Vagina (tissue), 2 donors: ENCODE results near the gene RNF112.

Experiments used
- CTCF ChIP-seq, 3 experiments: fragments of 450-650 bp in 2 of 3; fragments of 200-600 bp in 1 of 3; sonication (generic) in 1 of 3; IDR thresholded peaks; one replicate each; pipeline ENCODE4 v1.5.1; 2017 to 2019; ENCODE audit warnings: antibody characterized with exemption in 3 of 3, mild to moderate bottlenecking in 2 of 3, moderate library complexity in 2 of 3
- POLR2A ChIP-seq, 2 donors: fragments of 450-650 bp; IDR thresholded peaks; one replicate each; pipeline ENCODE4 v1.6.1; 2017; ENCODE audit warnings: antibody characterized with exemption in 2 of 2, mild to moderate bottlenecking in 2 of 2, moderate library complexity in 2 of 2
- POLR2AphosphoS5 ChIP-seq, 2 donors: sonication (generic); formaldehyde crosslinking; IDR thresholded peaks; one replicate each; pipeline ENCODE4 v1.9.0; 2017; ENCODE audit warnings: antibody characterized with exemption in 2 of 2, mild to moderate bottlenecking in 2 of 2, low read depth in 1 of 2; ENCODE audit not compliant: insufficient read depth in 1 of 2

- TF ChIP-seq CTCF (IDR thresholded peaks at IDR 0.05) = no peak
- no peak for TF ChIP-seq POLR2A (IDR thresholded peaks at IDR 0.05)
- no peak for TF ChIP-seq POLR2AphosphoS5 (IDR thresholded peaks at IDR 0.05; ENCODE audit: insufficient read depth in 1 of 2, low read depth in 1 of 2)
These were observed 2.0 kb upstream of the RNF112 start for GRCh38 chr17:19409066-19409465.
